HL-60 (cell line): ENCODE measurements around the gene ZNF580.

Source experiments
- GABPA ChIP-seq: IDR thresholded peaks from 2 replicates; pipeline ENCODE4 v1.6.1; 2012; ENCODE audit warnings: low read depth
- POLR2AphosphoS5 ChIP-seq: IDR thresholded peaks from 2 replicates; pipeline ENCODE4 v1.6.1; 2012; ENCODE audit warnings: low read depth
- TF ChIP-seq, protein P1 (sequence below): IDR thresholded peaks from one replicate; pipeline ENCODE4 v1.5.1; 2011; ENCODE audit warnings: low read length, control low read depth, inconsistent platforms; ENCODE audit not compliant: insufficient read depth

DNA sequence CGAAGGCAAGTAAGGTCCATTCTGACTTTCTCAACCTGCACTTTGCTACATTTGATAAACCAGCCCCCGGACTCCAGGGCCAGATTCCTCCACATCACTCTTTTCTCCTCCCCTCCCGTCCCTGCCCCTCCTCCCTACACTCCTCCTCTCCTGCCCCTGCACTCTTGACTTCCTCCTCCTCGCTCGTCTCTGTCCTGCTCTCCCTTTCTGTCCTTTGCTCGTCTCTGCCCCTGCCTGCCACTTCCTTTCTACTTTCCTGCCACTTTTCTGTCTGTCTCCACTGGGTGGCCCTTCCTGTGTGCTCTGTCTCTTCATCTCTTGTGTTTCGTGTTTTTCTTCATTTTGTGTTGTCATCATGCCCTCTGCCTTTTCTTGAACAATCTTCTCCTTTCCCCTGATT lies 21.0 kb downstream of the ZNF580 start:
- no peak for TF ChIP-seq POLR2AphosphoS5
- TF ChIP-seq, protein P1, sequence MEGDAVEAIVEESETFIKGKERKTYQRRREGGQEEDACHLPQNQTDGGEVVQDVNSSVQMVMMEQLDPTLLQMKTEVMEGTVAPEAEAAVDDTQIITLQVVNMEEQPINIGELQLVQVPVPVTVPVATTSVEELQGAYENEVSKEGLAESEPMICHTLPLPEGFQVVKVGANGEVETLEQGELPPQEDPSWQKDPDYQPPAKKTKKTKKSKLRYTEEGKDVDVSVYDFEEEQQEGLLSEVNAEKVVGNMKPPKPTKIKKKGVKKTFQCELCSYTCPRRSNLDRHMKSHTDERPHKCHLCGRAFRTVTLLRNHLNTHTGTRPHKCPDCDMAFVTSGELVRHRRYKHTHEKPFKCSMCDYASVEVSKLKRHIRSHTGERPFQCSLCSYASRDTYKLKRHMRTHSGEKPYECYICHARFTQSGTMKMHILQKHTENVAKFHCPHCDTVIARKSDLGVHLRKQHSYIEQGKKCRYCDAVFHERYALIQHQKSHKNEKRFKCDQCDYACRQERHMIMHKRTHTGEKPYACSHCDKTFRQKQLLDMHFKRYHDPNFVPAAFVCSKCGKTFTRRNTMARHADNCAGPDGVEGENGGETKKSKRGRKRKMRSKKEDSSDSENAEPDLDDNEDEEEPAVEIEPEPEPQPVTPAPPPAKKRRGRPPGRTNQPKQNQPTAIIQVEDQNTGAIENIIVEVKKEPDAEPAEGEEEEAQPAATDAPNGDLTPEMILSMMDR: no peak
- TF ChIP-seq GABPA: no peak
